RWPE2 (cell line): ENCODE data around the gene TARBP2.

ENCODE experiments used
- ATAC-seq: fragments of 200-7000 bp; cut with Tn5 transposase; 3 replicates; pipeline ENCODE4 v1.9.1; 2021; ENCODE audit warnings: low read depth
- DNase-seq: peaks from one replicate; pipeline ENCODE4 v3.0.0-alpha.2; 2020; ENCODE audit warnings: low spot score
- H3K27ac ChIP-seq: fragments of 450-650 bp; 2 replicates; pipeline ENCODE4 v1.5.1; 2017; ENCODE audit warnings: mild to moderate bottlenecking; ENCODE audit not compliant: poor library complexity, severe bottlenecking
- H3K27me3 ChIP-seq: fragments of 250-450 bp; sonication (Bioruptor Pico); 2 replicates; pipeline ENCODE4 v1.5.1; 2021; ENCODE audit warnings: mild to moderate bottlenecking, moderate library complexity; ENCODE audit not compliant: insufficient read depth, poor library complexity, severe bottlenecking
- H3K36me3 ChIP-seq: fragments of 250-450 bp; sonication (Bioruptor Pico); 2 replicates; pipeline ENCODE4 v1.5.1; 2020; ENCODE audit warnings: low read depth, mild to moderate bottlenecking, moderate library complexity
- H3K4me1 ChIP-seq: fragments of 250-450 bp; sonication (Bioruptor Pico); 2 replicates; pipeline ENCODE4 v1.5.1; 2021; ENCODE audit warnings: mild to moderate bottlenecking, moderate library complexity; ENCODE audit not compliant: insufficient read depth, poor library complexity, severe bottlenecking
- H3K4me3 ChIP-seq: fragments of 250-450 bp; sonication (Bioruptor Pico); 2 replicates; pipeline ENCODE4 v1.5.1; 2021; ENCODE audit warnings: mild to moderate bottlenecking, moderate library complexity; ENCODE audit not compliant: severe bottlenecking
- H3K9me3 ChIP-seq: fragments of 250-450 bp; sonication (Bioruptor Pico); 2 replicates; pipeline ENCODE4 v1.5.1; 2021; ENCODE audit warnings: mild to moderate bottlenecking, moderate library complexity; ENCODE audit not compliant: severe bottlenecking
- CTCF ChIP-seq: fragments of 450-650 bp; IDR thresholded peaks from one replicate; pipeline ENCODE4 v1.5.1; 2017; ENCODE audit warnings: mild to moderate bottlenecking, moderate library complexity; ENCODE audit not compliant: poor library complexity, severe bottlenecking

Gene TARBP2

DNA sequence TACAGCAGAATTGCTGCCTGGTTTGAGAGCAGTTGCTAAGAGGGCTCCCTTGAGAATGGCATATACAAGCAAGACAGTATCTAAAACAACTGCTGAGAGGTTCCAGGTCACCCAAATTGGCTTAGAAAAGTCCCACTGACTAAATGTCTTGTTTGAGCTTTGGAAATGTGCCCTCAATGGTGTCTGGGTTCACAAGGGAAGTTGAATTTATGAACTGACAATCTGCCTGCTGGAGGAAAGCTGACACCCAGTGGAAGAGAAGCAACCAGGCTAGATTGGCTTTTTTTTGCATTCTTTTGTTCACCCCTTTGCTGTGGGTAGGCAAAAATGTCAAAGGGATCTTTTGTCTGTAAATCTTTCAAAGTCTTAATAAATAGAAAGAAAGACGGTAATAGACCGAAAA is 50.8 kb downstream of the TARBP2 start:
- Histone ChIP-seq H3K9me3 (no peaks in the 10 kb centered on the region), H3K4me1 (peaks cover 8% of the 10 kb centered on the region), H3K36me3 (peaks cover 28% of the 10 kb centered on the region), H3K27ac (no peak overlapping the region), H3K4me3 (no peak overlapping the region), H3K27me3 (no peaks in the 10 kb centered on the region)
- ATAC-seq (no peak), DNase-seq (no peak)
- no peak for TF ChIP-seq CTCF

GRCh38 chr12:53552361-53553327 is 51.6 kb downstream of the TARBP2 start:
- TF ChIP-seq CTCF: no peak
- DNase-seq (no peak), ATAC-seq (no peak)
- Histone ChIP-seq H3K4me3 (no peak overlapping the region), H3K27ac (no peak overlapping the region), H3K36me3 (peaks cover 28% of the 10 kb centered on the region), H3K9me3 (no peaks in the 10 kb centered on the region), H3K27me3 (no peaks in the 10 kb centered on the region), H3K4me1 (peaks cover 15% of the 10 kb centered on the region)
